IPS-18a (cell line): ENCODE data around the gene ZNF500.

Experiments used
- H3K27ac ChIP-seq: one replicate; pipeline ENCODE4 v1.5.1; 2013; ENCODE audit warnings: low read length
- H3K27me3 ChIP-seq: one replicate; pipeline ENCODE4 v1.6.1; 2013; ENCODE audit warnings: mild to moderate bottlenecking, low read length; ENCODE audit not compliant: control insufficient read depth, insufficient read depth
- H3K36me3 ChIP-seq: one replicate; pipeline ENCODE4 v1.6.1; 2013; ENCODE audit warnings: low read depth, low read length; ENCODE audit not compliant: control insufficient read depth
- H3K4me1 ChIP-seq: one replicate; pipeline ENCODE4 v1.6.1; 2013; ENCODE audit warnings: low read depth, low read length; ENCODE audit not compliant: control insufficient read depth
- H3K4me3 ChIP-seq: one replicate; pipeline ENCODE4 v1.5.1; 2013; ENCODE audit warnings: low read length
- H3K9ac ChIP-seq: one replicate; pipeline ENCODE4 v1.6.1; 2013; ENCODE audit warnings: mild to moderate bottlenecking, low read length, moderate library complexity
- H3K9me3 ChIP-seq: one replicate; pipeline ENCODE4 v1.6.1; 2013; ENCODE audit warnings: low read depth, low read length; ENCODE audit not compliant: control insufficient read depth

Gene ZNF500

DNA sequence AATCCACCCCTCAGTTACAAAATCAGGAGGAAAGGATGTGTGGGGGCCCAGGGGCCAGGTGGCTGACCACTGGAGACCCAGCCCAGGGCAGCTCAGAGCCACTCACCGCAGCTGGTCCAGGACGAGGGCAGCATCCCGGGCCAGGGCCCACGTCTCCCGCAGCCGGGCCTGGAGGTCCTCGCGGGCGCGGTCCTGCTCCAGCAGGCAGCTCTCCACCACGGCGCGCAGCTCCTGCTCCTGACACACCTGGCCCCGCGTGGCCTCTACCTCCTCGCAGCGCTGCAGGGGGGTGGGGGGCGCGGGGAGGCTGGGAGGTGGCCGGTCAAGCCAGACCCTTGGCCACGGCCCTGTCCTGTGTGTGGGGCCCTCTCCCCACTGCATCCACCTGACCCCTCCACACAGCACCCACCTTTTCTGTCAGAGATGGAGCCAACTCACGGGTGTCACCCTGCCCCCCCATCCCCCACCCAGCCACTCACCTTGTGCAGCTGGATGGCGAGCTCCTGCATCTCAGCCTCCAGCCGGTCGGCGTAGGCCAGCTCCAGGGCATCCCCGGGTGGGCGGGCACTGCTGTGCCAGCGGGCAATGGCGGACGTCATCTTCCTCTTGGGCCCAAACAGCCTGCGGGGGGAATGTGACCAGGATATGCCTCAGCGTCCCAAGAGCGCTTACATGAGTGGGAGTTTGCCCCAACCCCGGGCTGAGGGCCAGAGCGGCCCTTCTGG, 68.5 kb downstream of the ZNF500 start:
- peaks cover 56% of the 10 kb centered on the region for H3K36me3 ChIP-seq
- no peak overlapping the region for H3K9ac ChIP-seq
- no peak overlapping the region for H3K4me3 ChIP-seq
- no peaks in the 10 kb centered on the region for H3K4me1 ChIP-seq
- H3K27me3 ChIP-seq, result no peaks in the 10 kb centered on the region
- no peaks in the 10 kb centered on the region for H3K9me3 ChIP-seq
- no peak overlapping the region for H3K27ac ChIP-seq
